ENCODE data around the gene IL9R. TPM values are rescaled to one million over a fixed set of nuclear protein-coding genes. Genes with fewer than 3 reads are reported as not detected.

The IL9R gene
- total and polyA plus RNA-seq, 9 of the 15 experiments (the other 6 are each of a cell fraction or from before 2014, with no cell fraction given) = 0.58 to 2.7 (median 1.6) TPM

DNA sequence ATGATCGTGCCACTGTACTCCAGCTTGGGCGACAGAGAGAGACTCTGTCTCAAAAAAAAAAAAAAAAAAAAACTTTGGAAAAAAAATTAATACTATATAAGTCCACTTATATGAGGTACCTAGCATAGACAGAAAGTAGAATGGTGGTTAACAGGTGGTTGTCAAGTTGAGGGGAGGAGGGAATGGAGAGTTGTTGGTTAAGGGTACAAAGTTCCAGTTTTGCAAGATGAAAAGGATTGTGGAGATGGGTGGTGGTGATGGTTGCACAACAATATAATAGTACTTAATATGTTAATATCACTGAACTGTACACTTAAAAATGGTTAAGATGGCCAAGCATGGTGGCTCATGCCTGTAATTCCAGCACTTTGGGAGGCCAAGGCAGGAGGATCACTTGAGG lies 4.1 kb upstream of the IL9R start (continued):
- no peak for TF ChIP-seq HDGF (IDR thresholded peaks at IDR 0.05)
- TF ChIP-seq MTF1 (CRISPR knock-in tag; IDR thresholded peaks at IDR 0.05; ENCODE audit: borderline replicate concordance) = no peak

DNA sequence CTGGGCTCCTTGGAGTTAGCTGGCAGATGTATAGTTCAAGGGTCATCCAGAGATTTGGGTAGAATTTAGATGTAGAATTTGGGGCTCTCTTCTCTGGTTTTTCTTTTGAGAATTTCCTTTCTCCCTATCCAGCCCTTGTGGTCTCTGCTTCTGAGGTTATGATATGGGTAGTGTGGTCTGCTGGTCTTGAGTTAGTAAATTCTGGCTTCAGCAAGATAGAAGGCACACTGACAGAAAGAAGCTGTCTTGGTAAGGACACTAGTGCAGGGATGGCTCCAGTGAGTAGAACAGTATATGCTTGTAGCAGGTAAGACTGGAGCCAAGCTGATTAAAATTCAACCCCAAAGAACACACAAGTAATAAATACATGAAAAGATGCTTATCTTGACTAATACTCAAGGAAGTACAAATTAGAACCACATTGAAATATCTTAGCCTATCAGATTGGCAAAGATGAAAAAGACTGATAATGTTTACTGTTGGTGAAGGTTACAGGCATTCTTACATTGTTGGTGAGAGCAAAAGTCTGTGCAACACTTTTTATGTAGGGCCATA lies 2.1 kb upstream of the IL9R start:
- BruUV-seq (replicated peaks) = no TSS peak
- intact Hi-C loops (cut with micrococcal nuclease) (no loop called here), in situ Hi-C loops (cut with MboI) (no loop called here)
- Histone ChIP-seq H3K9ac (ENCODE audit: insufficient read depth in 1 of 2, low read depth in 2 of 2, low read length in 2 of 2) (no peak overlapping the region), H3K4me3 (no peak overlapping the region), H3K4me1 (replicated peaks in 1 of 2; ENCODE audit: control insufficient read depth in 2 of 2, insufficient read depth in 2 of 2, low read length in 2 of 2) (peaks cover 3 to 16% of the 10 kb centered on the region in 2 experiments), H3K27ac (ENCODE audit: extremely low read depth, low read depth, low read length) (no peak overlapping the region), H2AFZ (ENCODE audit: low read depth, low read length) (no peak overlapping the region; the same call in 1 of the 2 replicates), H3K36me3 (ENCODE audit: control insufficient read depth, insufficient read depth, low read length) (no peaks in the 10 kb centered on the region), H3K4me2 (ENCODE audit: insufficient read depth, low read length) (no peak overlapping the region), H3K79me2 (ENCODE audit: control insufficient read depth, insufficient read depth, low read length) (no peaks in the 10 kb centered on the region; the same call in 2 of the 3 replicates), H3K9me3 (replicated peaks; ENCODE audit: control insufficient read depth, insufficient read depth, low read depth, low read length) (no peaks in the 10 kb centered on the region), H4K20me1 (replicated peaks; ENCODE audit: control insufficient read depth, insufficient read depth, low read length) (no peaks in the 10 kb centered on the region), H3K9me1 (ENCODE audit: control insufficient read depth, insufficient read depth, low read length) (no peaks in the 10 kb centered on the region), H3K27me3 (ENCODE audit: control insufficient read depth in 2 of 2, insufficient read depth in 2 of 2, low read length in 2 of 2) (no peaks in the 10 kb centered on the region)
- ATAC-seq (no peak), FAIRE-seq (no peak), DNase-seq (ENCODE audit: extremely low read depth in 1 of 4, low spot score in 3 of 4) (no peak)
- TF ChIP-seq MAZ (CRISPR knock-in tag; conservative IDR thresholded peaks at IDR 0.05 in 1 of 2, IDR thresholded peaks at IDR 0.05 in 1 of 2) = no peak
- no peak for TF ChIP-seq FOXA1 (IDR thresholded peaks at IDR 0.05; ENCODE audit: borderline replicate concordance)
- no peak for TF ChIP-seq DNMT1 (IDR thresholded peaks at IDR 0.05)
- TF ChIP-seq KAT8 (IDR thresholded peaks at IDR 0.05; ENCODE audit: low read depth) = no peak
- no peak for TF ChIP-seq ZFP30 (CRISPR knock-in tag; IDR thresholded peaks at IDR 0.05; ENCODE audit: borderline replicate concordance)
- no peak for TF ChIP-seq ZNF140 (CRISPR knock-in tag; IDR thresholded peaks at IDR 0.05)
- TF ChIP-seq DLX4 (CRISPR knock-in tag; IDR thresholded peaks at IDR 0.05) = no peak
- TF ChIP-seq CHD1 (IDR thresholded peaks at IDR 0.05; ENCODE audit: low read length) = no peak
- TF ChIP-seq NBN (IDR thresholded peaks at IDR 0.05; ENCODE audit: low read depth) = no peak
- no peak for TF ChIP-seq ZNF318 (IDR thresholded peaks at IDR 0.05; ENCODE audit: borderline replicate concordance in 1 of 2, low read depth in 1 of 2)
- ChIA-PET POLR2A (no interaction called here), CTCF (ENCODE audit: low intra/inter-chr PET ratio) (no interaction called here)
